Effector memory CD4-positive, alpha-beta T cell (primary cell): ENCODE measurements around the gene RICTOR.

ENCODE experiments used
- DNase-seq, 3 donors: peaks; one replicate each; pipeline ENCODE4 v3.0.0-alpha.2; 2020
- H3K27ac ChIP-seq: 2 replicates; pipeline ENCODE4 v1.7.0; 2013; ENCODE audit warnings: mild to moderate bottlenecking, low read length, moderate library complexity; ENCODE audit not compliant: insufficient read depth, poor library complexity, severe bottlenecking
- H3K27me3 ChIP-seq: replicated peaks from 2 replicates; pipeline ENCODE4 v1.7.0; 2013; ENCODE audit warnings: mild to moderate bottlenecking, low read length; ENCODE audit not compliant: insufficient read depth, control insufficient read depth, poor library complexity, severe bottlenecking
- H3K36me3 ChIP-seq: 2 replicates; pipeline ENCODE4 v1.7.0; 2013; ENCODE audit warnings: mild to moderate bottlenecking, low read length, moderate library complexity; ENCODE audit not compliant: control insufficient read depth, insufficient read depth
- H3K4me1 ChIP-seq: 2 replicates; pipeline ENCODE4 v1.7.0; 2013; ENCODE audit warnings: low read length, mild to moderate bottlenecking; ENCODE audit not compliant: control insufficient read depth, insufficient read depth, poor library complexity, severe bottlenecking
- H3K4me3 ChIP-seq: 2 replicates; pipeline ENCODE4 v1.7.0; 2013; ENCODE audit warnings: low read length, low read depth, mild to moderate bottlenecking; ENCODE audit not compliant: insufficient read depth, poor library complexity, severe bottlenecking
- H3K9me3 ChIP-seq: 2 replicates; pipeline ENCODE4 v1.7.0; 2013; ENCODE audit warnings: mild to moderate bottlenecking, low read length, moderate library complexity; ENCODE audit not compliant: control insufficient read depth

RICTOR gene

DNA sequence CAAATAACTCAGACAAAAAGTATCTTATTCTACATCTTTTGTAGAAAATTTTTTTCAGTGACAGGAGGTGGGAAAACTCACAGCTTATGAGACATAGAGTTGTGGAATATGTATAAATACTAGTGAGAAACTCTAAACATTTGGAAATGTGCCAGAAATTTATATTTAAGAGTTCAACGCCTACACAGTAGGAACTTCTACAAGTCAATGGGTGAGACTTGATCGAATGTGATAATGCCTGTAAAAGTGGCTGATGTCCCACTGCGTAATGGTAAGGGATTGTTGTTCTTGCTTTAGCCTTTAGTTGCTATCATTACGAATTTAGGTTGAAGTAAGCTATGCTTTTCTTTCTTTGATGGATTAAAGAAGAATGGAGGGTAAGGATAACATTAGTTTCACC lies 40.0 kb upstream of the RICTOR start:
- Histone ChIP-seq H3K27me3 (no peaks in the 10 kb centered on the region), H3K4me1 (no peaks in the 10 kb centered on the region), H3K36me3 (peaks cover 89% of the 10 kb centered on the region), H3K27ac (no peak overlapping the region), H3K9me3 (no peaks in the 10 kb centered on the region), H3K4me3 (no peak overlapping the region)
- DNase-seq, result no peak

DNA sequence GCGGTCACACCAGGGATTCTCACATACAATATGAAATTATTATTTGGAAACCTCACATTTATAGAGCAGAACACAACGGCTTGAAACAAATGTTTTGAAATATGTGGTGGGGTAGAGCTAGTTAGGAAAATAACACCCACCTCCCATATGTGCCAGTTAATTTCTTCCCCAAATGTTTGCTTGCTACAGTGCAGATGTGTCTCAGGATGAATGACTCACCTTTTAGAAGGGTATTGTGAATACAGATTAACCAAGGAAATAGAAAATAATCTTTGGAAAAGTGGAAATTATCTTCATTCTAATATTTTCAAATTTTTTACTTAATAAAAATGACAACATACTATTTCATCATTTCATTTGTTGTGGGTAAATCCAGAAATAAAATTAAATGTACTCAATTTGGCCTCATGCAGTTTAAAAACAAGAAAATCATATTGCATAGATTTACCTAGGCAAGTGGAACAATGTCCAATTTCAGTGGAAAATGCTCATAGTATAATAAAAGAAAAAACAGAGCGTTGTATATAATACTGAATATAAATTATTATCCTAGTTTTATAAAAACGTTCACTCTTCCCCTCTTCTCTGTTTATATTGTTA lies 39.3 kb upstream of the RICTOR start:
- Histone ChIP-seq H3K27me3 (no peaks in the 10 kb centered on the region), H3K4me1 (no peaks in the 10 kb centered on the region), H3K9me3 (no peaks in the 10 kb centered on the region), H3K4me3 (no peak overlapping the region), H3K36me3 (peaks cover 90% of the 10 kb centered on the region), H3K27ac (no peak overlapping the region)
- DNase-seq, result no peak

GRCh38 chr5:39109606-39110005 lies 35.4 kb upstream of the RICTOR start:
- no peaks in the 10 kb centered on the region for H3K27me3 ChIP-seq
- no peaks in the 10 kb centered on the region for H3K4me1 ChIP-seq
- DNase-seq, result no peak
- H3K9me3 ChIP-seq, result no peaks in the 10 kb centered on the region
- no peak overlapping the region for H3K4me3 ChIP-seq
- no peak overlapping the region for H3K27ac ChIP-seq
- H3K36me3 ChIP-seq, result peaks cover 89% of the 10 kb centered on the region

- H3K36me3 ChIP-seq, result peaks cover 88% of the 10 kb centered on the region
- no peak overlapping the region for H3K27ac ChIP-seq
Measured at GRCh38 chr5:39108987-39109386, 34.8 kb upstream of the RICTOR start.

GRCh38 chr5:39107350-39107749 lies 33.2 kb upstream of the RICTOR start:
- Histone ChIP-seq H3K27me3 (no peaks in the 10 kb centered on the region), H3K27ac (no peak overlapping the region), H3K4me3 (no peak overlapping the region), H3K36me3 (peaks cover 86% of the 10 kb centered on the region), H3K4me1 (no peaks in the 10 kb centered on the region), H3K9me3 (no peaks in the 10 kb centered on the region)
- no peak for DNase-seq

More at GRCh38 chr5:39108987-39109386, 34.8 kb upstream of the RICTOR start:
- H3K9me3 ChIP-seq, result no peaks in the 10 kb centered on the region
- no peak for DNase-seq
- no peaks in the 10 kb centered on the region for H3K4me1 ChIP-seq
- no peaks in the 10 kb centered on the region for H3K27me3 ChIP-seq
- H3K4me3 ChIP-seq, result no peak overlapping the region

DNA sequence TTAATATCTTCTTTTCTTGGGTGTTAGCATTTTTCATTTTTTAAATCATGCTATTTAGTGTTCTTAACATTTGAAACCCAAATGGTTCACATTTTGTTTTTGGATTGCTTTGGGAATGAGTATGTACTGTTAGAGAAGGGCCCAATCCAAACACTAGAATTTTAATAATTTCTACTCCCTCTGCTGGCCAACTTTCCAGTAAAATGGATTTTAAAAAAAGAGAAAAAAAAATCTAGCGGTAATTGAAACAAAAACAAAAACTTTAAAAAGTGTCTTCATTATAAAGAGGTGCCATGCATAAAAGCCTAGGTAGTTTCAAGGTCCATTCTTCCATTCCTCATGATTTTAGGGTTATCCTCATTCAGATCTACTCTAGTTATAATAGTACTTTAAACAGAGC lies 32.1 kb upstream of the RICTOR start:
- H3K36me3 ChIP-seq, result peaks cover 79% of the 10 kb centered on the region
- H3K4me1 ChIP-seq, result peaks cover 1% of the 10 kb centered on the region
- no peak overlapping the region for H3K27ac ChIP-seq
- DNase-seq, result no peak
- H3K27me3 ChIP-seq, result no peaks in the 10 kb centered on the region
- H3K9me3 ChIP-seq, result no peaks in the 10 kb centered on the region
- H3K4me3 ChIP-seq, result no peak overlapping the region

DNA sequence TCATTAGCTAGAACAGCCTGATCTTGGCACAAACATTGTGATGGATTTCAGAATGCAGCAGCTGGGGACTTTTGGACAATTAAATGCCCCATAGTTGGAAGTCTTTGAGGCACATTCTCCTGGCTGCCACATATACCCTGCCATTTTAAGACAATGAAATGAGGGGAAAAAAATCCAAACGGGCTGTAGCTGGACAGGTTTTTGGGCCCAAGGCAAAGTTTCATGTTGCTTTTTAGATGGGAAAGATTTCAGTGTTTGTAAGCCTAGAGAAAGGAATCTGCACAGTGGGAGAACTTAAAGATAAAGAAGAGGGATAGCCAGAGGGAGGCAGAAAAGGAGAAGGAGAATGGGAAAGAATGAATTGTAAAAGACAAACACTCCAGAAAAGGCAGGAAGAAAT lies 30.0 kb upstream of the RICTOR start:
- Histone ChIP-seq H3K4me3 (no peak overlapping the region), H3K27me3 (no peaks in the 10 kb centered on the region), H3K4me1 (peaks cover 10% of the 10 kb centered on the region), H3K9me3 (no peaks in the 10 kb centered on the region), H3K36me3 (peaks cover 60% of the 10 kb centered on the region), H3K27ac (no peak overlapping the region)
- no peak for DNase-seq

DNA sequence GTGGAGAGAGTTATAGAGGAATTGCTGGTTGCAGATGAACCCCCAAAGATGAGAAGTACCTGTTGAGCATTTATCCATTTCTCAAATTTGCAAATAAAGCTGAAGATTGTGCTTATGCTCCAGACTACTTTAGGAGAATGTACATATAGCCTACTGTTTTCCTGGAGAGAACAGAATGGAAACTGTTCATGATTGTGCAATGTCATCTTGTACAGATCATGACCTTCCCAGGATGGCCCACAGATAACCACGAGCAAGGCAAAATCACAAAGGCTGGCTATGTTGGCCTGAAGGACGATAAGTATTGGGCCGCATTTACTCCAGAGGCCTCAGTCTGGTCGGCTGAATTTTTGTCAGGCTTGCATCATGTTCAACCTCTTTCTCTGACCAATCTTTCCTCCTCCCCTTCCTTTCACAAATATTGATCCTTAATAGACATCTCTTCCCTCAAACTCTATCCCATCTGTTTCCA lies 28.5 kb upstream of the RICTOR start:
- H3K9me3 ChIP-seq, result no peaks in the 10 kb centered on the region
- peaks cover 12% of the 10 kb centered on the region for H3K4me1 ChIP-seq
- H3K36me3 ChIP-seq, result peaks cover 46% of the 10 kb centered on the region
- no peak for DNase-seq
- no peak overlapping the region for H3K27ac ChIP-seq
- no peaks in the 10 kb centered on the region for H3K27me3 ChIP-seq
- no peak overlapping the region for H3K4me3 ChIP-seq

DNA sequence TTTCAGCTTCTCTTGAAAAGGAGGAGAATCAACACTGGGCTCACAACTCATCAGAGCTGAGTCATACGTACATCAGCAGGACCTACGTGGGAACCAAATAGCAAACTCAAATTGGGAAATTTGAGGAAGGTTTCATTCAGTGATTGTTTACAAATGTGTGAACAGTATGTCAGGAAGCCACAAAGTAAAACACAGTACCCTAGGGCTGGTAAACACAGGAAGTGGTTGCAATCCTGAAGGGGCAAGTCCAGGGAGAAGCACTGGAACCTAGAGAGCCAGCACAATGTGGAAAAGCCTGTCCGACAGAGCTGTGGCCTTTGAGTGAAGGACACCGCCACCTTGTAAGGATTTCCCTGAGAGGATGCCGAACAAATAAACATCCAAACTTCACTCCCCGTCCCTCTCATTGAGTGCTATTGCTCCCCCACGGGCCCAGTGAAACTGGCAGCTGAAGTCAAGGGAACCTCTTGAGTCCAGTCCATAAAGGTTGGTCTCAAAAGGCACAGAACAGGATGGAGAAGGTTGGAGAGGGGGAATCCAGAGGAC lies 26.7 kb upstream of the RICTOR start:
- DNase-seq, result no peak
- H3K36me3 ChIP-seq, result peaks cover 29% of the 10 kb centered on the region
- peaks cover 12% of the 10 kb centered on the region for H3K4me1 ChIP-seq
- H3K4me3 ChIP-seq, result no peak overlapping the region
- no peaks in the 10 kb centered on the region for H3K9me3 ChIP-seq
- H3K27ac ChIP-seq, result peak overlapping the region; percentile 16
- no peaks in the 10 kb centered on the region for H3K27me3 ChIP-seq

GRCh38 chr5:39100301-39100850 lies 26.2 kb upstream of the RICTOR start:
- H3K27ac ChIP-seq, result no peak overlapping the region
- peaks cover 24% of the 10 kb centered on the region for H3K36me3 ChIP-seq
- H3K27me3 ChIP-seq, result no peaks in the 10 kb centered on the region
- H3K9me3 ChIP-seq, result no peaks in the 10 kb centered on the region
- no peak for DNase-seq
- H3K4me3 ChIP-seq, result no peak overlapping the region
- H3K4me1 ChIP-seq, result peaks cover 12% of the 10 kb centered on the region
